GM13976 (cell line): ENCODE data around the gene DISC1.

Source experiments
- DNase-seq: peaks from one replicate; pipeline ENCODE4 v3.0.0; 2012; ENCODE audit warnings: low spot score
- CTCF ChIP-seq: IDR thresholded peaks from 2 replicates; pipeline ENCODE4 v1.5.1; 2012; ENCODE audit warnings: borderline replicate concordance, mild to moderate bottlenecking; ENCODE audit not compliant: insufficient read depth; ENCODE audit errors: extremely low read depth, missing control alignments, control extremely low read depth
- in situ Hi-C: fragments of 300-500 bp; cut with MboI; formaldehyde crosslinking; loops from one replicate; pipeline ENCODE4 v1.12.0; 2022; ENCODE audit warnings: low sequenced_read_pairs, mixed read lengths, inconsistent platforms; ENCODE audit not compliant: unreplicated experiment

DISC1 gene

GRCh38 chr1:231841616-231842344, 215.2 kb downstream of the DISC1 start:
- in situ Hi-C loops: no loop called here
- TF ChIP-seq CTCF: no peak
- no peak for DNase-seq

GRCh38 chr1:231842441-231842840, 215.9 kb downstream of the DISC1 start:
- TF ChIP-seq CTCF: no peak
- in situ Hi-C loops: no loop called here
- DNase-seq: no peak

- no peak for TF ChIP-seq CTCF
- DNase-seq: no peak
- in situ Hi-C loops: no loop called here
Measured at GRCh38 chr1:231844986-231845502, 218.5 kb downstream of the DISC1 start.

DNA sequence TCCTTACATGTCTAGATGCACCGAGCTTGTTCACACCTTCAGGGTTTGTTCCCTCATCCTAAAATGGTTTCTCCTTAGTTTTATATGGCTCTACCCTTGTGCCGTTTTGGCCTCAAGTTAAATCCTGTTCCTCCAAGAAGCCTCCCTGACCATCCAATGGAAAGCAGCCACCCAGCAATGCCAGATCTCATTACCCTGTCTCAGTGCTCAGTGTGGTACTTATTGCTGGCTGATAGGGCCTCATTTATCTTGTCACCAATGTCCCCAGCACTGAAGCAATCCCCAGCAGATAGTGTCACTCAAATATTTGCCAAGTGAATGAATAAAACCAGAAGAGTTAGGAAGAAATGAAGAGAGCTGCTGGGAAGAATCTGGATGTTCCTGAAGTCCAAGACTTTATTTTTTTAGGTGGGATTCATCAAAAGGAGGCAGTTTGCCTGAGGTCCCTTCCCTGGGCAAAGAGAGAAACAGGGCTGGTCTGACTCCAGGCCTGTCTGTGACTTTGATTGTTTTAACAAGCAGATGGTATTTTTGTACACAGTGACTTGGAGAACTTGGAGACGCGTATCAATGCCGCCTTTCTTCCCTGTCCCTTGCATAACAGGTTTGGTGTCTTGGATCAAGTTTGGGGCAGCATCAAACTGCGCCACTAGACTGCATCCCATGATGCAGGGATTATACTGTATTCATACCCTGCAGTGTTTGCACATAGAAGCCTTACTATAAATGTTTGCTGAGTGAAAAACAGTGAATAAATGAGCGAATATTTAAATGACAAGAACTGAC, 221.2 kb downstream of the DISC1 start:
- in situ Hi-C loops: no loop called here
- TF ChIP-seq CTCF: no peak
- DNase-seq: no peak

GRCh38 chr1:231849981-231850380, 223.4 kb downstream of the DISC1 start:
- in situ Hi-C loops: loop anchor here (25.0 kb wide), 1 partner anchor 787 kb away; the partner anchor contains the start of gene SIPA1L2
- DNase-seq: no peak
- no peak for TF ChIP-seq CTCF

GRCh38 chr1:231850786-231851185, 224.2 kb downstream of the DISC1 start:
- DNase-seq: no peak

More at GRCh38 chr1:231850786-231851185, 224.2 kb downstream of the DISC1 start:
- TF ChIP-seq CTCF: no peak
- in situ Hi-C loops: loop anchor here (25.0 kb wide), 1 partner anchor 787 kb away; the partner anchor contains the start of gene SIPA1L2
